ENCODE measurements around the gene ADGB. TPM values are rescaled to one million over a fixed set of nuclear protein-coding genes. Genes with fewer than 3 reads are reported as not detected.

Gene ADGB
- total and polyA plus RNA-seq, 9 of the 15 experiments (the other 6 are each of a cell fraction or from before 2014, with no cell fraction given): not detected

GRCh38 chr6:146682919-146683318 lies 84.1 kb downstream of the ADGB start:
- Histone ChIP-seq H3K9ac (ENCODE audit: insufficient read depth in 1 of 2, low read depth in 2 of 2, low read length in 2 of 2) (no peak overlapping the region), H3K4me1 (replicated peaks in 1 of 2; ENCODE audit: control insufficient read depth in 2 of 2, insufficient read depth in 2 of 2, low read length in 2 of 2) (no peaks in the 10 kb centered on the region), H3K36me3 (ENCODE audit: control insufficient read depth, insufficient read depth, low read length) (no peaks in the 10 kb centered on the region), H3K79me2 (ENCODE audit: control insufficient read depth, insufficient read depth, low read length) (no peaks in the 10 kb centered on the region), H3K4me3 (no peak overlapping the region), H3K4me2 (ENCODE audit: insufficient read depth, low read length) (no peak overlapping the region), H4K20me1 (replicated peaks; ENCODE audit: control insufficient read depth, insufficient read depth, low read length) (no peaks in the 10 kb centered on the region), H3K9me3 (replicated peaks; ENCODE audit: control insufficient read depth, insufficient read depth, low read depth, low read length) (no peaks in the 10 kb centered on the region), H3K27me3 (ENCODE audit: control insufficient read depth in 2 of 2, insufficient read depth in 2 of 2, low read length in 2 of 2) (peaks cover 0 to 3% of the 10 kb centered on the region in 2 experiments; a peak in 2 of 5 replicates), H3K27ac (ENCODE audit: extremely low read depth, low read depth, low read length) (no peak overlapping the region), H3K9me1 (ENCODE audit: control insufficient read depth, insufficient read depth, low read length) (no peaks in the 10 kb centered on the region), H2AFZ (ENCODE audit: low read depth, low read length) (no peak overlapping the region)
- DNase-seq (ENCODE audit: extremely low read depth in 1 of 4, low spot score in 3 of 4) (no peak), ATAC-seq (no peak), FAIRE-seq (no peak)
- in situ Hi-C loops (cut with MboI) (no loop called here), intact Hi-C loops (cut with micrococcal nuclease) (no loop called here)
- ChIA-PET POLR2A (no interaction called here), CTCF (ENCODE audit: low intra/inter-chr PET ratio) (no interaction called here)
- 0% methylated on average over 1 of the region's 1 CpG for WGBS (ENCODE audit: insufficient coverage, low coverage, missing lambda C conversion rate)
- no TSS peak for BruUV-seq (replicated peaks)
- TF ChIP-seq FOXA3 (CRISPR knock-in tag; conservative IDR thresholded peaks at IDR 0.05 in 1 of 2, IDR thresholded peaks at IDR 0.05 in 1 of 2) (no peak), ZNF77 (CRISPR knock-in tag; IDR thresholded peaks at IDR 0.05) (no peak), NUFIP1 (IDR thresholded peaks at IDR 0.05; ENCODE audit: partially characterized antibody) (no peak), MAFK (IDR thresholded peaks at IDR 0.05; ENCODE audit: low read length) (peak; percentile 36; the same call in 1 of the 2 replicates), CEBPB (tag; IDR thresholded peaks at IDR 0.05) (no peak), ZBED1 (IDR thresholded peaks at IDR 0.05) (no peak), ZNF12 (CRISPR knock-in tag; IDR thresholded peaks at IDR 0.05) (no peak), HBP1 (CRISPR knock-in tag; IDR thresholded peaks at IDR 0.05) (no peak), SP2 (IDR thresholded peaks at IDR 0.05; ENCODE audit: extremely low read depth, low read depth, low read length, poor library complexity, severe bottlenecking) (no peak), ASH1L (IDR thresholded peaks at IDR 0.05; ENCODE audit: borderline replicate concordance, low read depth, partially characterized antibody) (no peak), NFE2L1 (tag; IDR thresholded peaks at IDR 0.05; ENCODE audit: borderline replicate concordance, low read depth) (peak; percentile 45; the same call in 1 of the 2 replicates), RFX1 (IDR thresholded peaks at IDR 0.05) (no peak), ZNF316 (IDR thresholded peaks at IDR 0.05) (peak; percentile 70), NKRF (IDR thresholded peaks at IDR 0.05; ENCODE audit: borderline replicate concordance) (no peak), DACH1 (IDR thresholded peaks at IDR 0.05; ENCODE audit: partially characterized antibody) (no peak), MLX (CRISPR knock-in tag; conservative IDR thresholded peaks at IDR 0.05) (no peak), POLR2A (conservative IDR thresholded peaks at IDR 0.05) (no peak), NFE2 (IDR thresholded peaks at IDR 0.05; ENCODE audit: low read depth) (peak; percentile 76), PURB (CRISPR knock-in tag; IDR thresholded peaks at IDR 0.05; ENCODE audit: low read depth) (no peak), GTF2E2 (tag; IDR thresholded peaks at IDR 0.05) (no peak)
